OCI-LY1 (cell line): ENCODE measurements around the gene PNMA6A.

Experiments used
- H2AFZ ChIP-seq: fragments of 200-600 bp; sonication (generic), shearing (Covaris generic); 2 replicates; pipeline ENCODE4 v1.6.0; 2014; ENCODE audit warnings: antibody characterized with exemption, mild to moderate bottlenecking, low read length
- H3F3A ChIP-seq: fragments of 200-600 bp; sonication (generic), shearing (Covaris generic); 2 replicates; pipeline ENCODE4 v1.6.0; 2014; ENCODE audit warnings: mild to moderate bottlenecking, antibody characterized with exemption, low read length, moderate library complexity; ENCODE audit not compliant: insufficient read depth
- H3K27ac ChIP-seq: fragments of 200-600 bp; sonication (generic); 2 replicates; pipeline ENCODE4 v1.5.1; 2014; ENCODE audit warnings: low read length, mixed run types, mild to moderate bottlenecking, low read depth; ENCODE audit not compliant: poor library complexity, severe bottlenecking
- H3K27me3 ChIP-seq: fragments of 200-600 bp; sonication (generic); 2 replicates; pipeline ENCODE4 v1.6.0; 2014; ENCODE audit warnings: antibody characterized with exemption, mild to moderate bottlenecking, low read length, moderate library complexity; ENCODE audit not compliant: insufficient read depth
- H3K36me3 ChIP-seq: fragments of 200-600 bp; sonication (generic); 2 replicates; pipeline ENCODE4 v1.6.1; 2014; ENCODE audit warnings: mild to moderate bottlenecking, antibody characterized with exemption, low read length, moderate library complexity, mixed read lengths; ENCODE audit not compliant: insufficient read depth
- H3K4me1 ChIP-seq: fragments of 200-600 bp; sonication (generic); 2 replicates; pipeline ENCODE4 v1.5.1; 2014; ENCODE audit warnings: mild to moderate bottlenecking, low read length, moderate library complexity; ENCODE audit not compliant: insufficient read depth, severe bottlenecking
- H3K4me2 ChIP-seq: fragments of 200-600 bp; sonication (generic), shearing (Covaris generic); 2 replicates; pipeline ENCODE4 v1.6.1; 2014; ENCODE audit warnings: low read length
- H3K4me3 ChIP-seq: fragments of 200-600 bp; sonication (generic); 2 replicates; pipeline ENCODE4 v1.5.1; 2014; ENCODE audit warnings: low read length, low read depth, mild to moderate bottlenecking, mixed read lengths; ENCODE audit not compliant: poor library complexity, severe bottlenecking
- H3K79me2 ChIP-seq: fragments of 200-600 bp; shearing (Covaris generic); 2 replicates; pipeline ENCODE4 v1.6.1; 2016; ENCODE audit warnings: mixed run types, low read length, mixed read lengths; ENCODE audit not compliant: insufficient read depth
- H3K9ac ChIP-seq: fragments of 200-600 bp; sonication (generic), shearing (Covaris generic); 2 replicates; pipeline ENCODE4 v1.6.1; 2014; ENCODE audit warnings: mild to moderate bottlenecking, low read length, mixed read lengths
- H3K9me2 ChIP-seq: fragments of 200-600 bp; sonication (generic), shearing (Covaris generic); 2 replicates; pipeline ENCODE4 v1.6.1; 2014; ENCODE audit warnings: low read depth, mild to moderate bottlenecking, low read length, mixed read lengths
- H3K9me3 ChIP-seq: fragments of 200-600 bp; shearing (Covaris generic); 2 replicates; pipeline ENCODE4 v1.6.1; 2014; ENCODE audit warnings: low read length, mixed read lengths
- H4K20me1 ChIP-seq: fragments of 200-600 bp; sonication (generic), shearing (Covaris generic); 2 replicates; pipeline ENCODE4 v1.6.0; 2016; ENCODE audit warnings: mild to moderate bottlenecking, low read length; ENCODE audit not compliant: insufficient read depth
- EZH2 ChIP-seq: fragments of 200-600 bp; sonication (generic), shearing (Covaris generic); IDR thresholded peaks from 2 replicates; pipeline ENCODE4 v1.8.0; 2017; ENCODE audit warnings: borderline replicate concordance, mixed run types, mild to moderate bottlenecking, antibody characterized with exemption, low read length, moderate library complexity, mixed read lengths
- TF ChIP-seq, protein P1 (sequence below): fragments of 200-600 bp; sonication (generic), shearing (Covaris generic); IDR thresholded peaks from 2 replicates; pipeline ENCODE4 v1.5.1; 2017; ENCODE audit warnings: mild to moderate bottlenecking, antibody characterized with exemption, low read length, moderate library complexity, mixed read lengths

The PNMA6A gene

DNA sequence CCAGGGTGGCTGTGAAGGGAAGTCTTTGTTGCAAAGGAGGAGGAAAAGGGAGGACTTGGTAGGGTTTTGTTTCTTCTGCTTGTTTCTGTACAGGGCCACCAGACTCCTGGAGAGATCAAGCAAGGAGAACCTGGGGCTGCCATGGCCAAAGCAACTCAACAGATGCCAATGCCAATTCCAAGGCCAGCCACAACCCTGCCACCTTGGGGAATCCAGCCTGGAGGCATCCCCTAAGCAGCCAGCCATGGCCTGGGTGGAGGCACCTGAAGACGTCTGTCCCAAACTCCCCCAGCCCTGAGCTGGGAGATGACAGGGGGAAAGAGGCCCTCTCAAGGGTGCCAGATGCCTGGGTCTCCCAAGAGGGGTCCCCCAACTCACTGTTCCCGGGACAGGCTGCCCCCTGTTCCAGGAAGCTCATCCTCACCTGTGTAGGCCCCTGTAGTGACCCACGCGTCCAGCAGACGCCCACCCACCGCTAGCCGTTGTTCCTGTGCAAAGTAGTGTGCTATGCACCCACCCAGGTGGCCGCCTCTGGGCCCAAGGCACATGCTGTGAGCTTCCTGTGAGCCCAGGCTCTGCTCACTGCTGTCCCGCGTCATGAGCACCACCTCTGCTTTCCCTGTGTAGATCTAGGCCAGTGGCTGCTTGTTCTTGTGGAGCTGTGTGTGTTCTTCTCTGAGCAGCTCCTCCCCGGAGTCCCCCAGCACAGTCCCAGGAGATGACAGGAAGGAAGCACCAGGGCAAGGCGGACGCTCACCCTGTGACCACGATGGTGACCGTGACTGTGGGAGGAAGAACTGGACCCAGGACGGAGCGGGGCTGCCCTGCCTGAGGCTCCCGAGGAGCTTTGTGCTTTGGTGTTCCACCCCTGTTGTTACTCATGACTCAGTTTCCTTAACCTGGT, 12.8 kb upstream of the PNMA6A start:
- no peak overlapping the region for H3K27ac ChIP-seq
- H3K4me2 ChIP-seq = no peak overlapping the region
- H3F3A ChIP-seq = no peaks in the 10 kb centered on the region
- no peak for TF ChIP-seq EZH2
- TF ChIP-seq, protein P1, sequence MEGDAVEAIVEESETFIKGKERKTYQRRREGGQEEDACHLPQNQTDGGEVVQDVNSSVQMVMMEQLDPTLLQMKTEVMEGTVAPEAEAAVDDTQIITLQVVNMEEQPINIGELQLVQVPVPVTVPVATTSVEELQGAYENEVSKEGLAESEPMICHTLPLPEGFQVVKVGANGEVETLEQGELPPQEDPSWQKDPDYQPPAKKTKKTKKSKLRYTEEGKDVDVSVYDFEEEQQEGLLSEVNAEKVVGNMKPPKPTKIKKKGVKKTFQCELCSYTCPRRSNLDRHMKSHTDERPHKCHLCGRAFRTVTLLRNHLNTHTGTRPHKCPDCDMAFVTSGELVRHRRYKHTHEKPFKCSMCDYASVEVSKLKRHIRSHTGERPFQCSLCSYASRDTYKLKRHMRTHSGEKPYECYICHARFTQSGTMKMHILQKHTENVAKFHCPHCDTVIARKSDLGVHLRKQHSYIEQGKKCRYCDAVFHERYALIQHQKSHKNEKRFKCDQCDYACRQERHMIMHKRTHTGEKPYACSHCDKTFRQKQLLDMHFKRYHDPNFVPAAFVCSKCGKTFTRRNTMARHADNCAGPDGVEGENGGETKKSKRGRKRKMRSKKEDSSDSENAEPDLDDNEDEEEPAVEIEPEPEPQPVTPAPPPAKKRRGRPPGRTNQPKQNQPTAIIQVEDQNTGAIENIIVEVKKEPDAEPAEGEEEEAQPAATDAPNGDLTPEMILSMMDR = no peak
- H3K4me1 ChIP-seq = no peaks in the 10 kb centered on the region
- H3K9me3 ChIP-seq = no peaks in the 10 kb centered on the region
- H3K36me3 ChIP-seq = no peaks in the 10 kb centered on the region
- H3K9ac ChIP-seq = no peak overlapping the region
- no peaks in the 10 kb centered on the region for H3K9me2 ChIP-seq
- no peaks in the 10 kb centered on the region for H3K27me3 ChIP-seq
- no peak overlapping the region for H2AFZ ChIP-seq
- H3K4me3 ChIP-seq = no peak overlapping the region
- no peaks in the 10 kb centered on the region for H4K20me1 ChIP-seq
- no peaks in the 10 kb centered on the region for H3K79me2 ChIP-seq

DNA sequence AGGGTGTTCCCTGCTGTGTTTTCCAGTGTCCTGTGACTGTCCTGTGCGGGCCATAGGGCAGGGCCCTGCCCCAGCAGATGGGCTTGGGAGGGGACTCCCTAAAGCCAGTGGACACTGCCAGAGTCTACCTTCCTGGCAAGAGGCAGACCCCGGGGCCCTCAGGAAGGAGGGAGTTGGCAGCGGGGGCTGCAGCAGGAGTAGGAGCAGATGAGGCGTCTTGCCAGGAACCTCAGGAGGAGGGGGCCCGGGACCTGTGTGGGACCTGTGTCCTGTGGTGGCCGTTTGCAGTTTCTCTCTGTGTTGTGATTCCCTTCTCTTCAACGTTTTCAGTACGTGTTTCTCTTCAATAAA, 12.2 kb upstream of the PNMA6A start:
- no peaks in the 10 kb centered on the region for H3K79me2 ChIP-seq
- H3F3A ChIP-seq = no peaks in the 10 kb centered on the region
- no peak overlapping the region for H3K27ac ChIP-seq
- H3K9me3 ChIP-seq = no peaks in the 10 kb centered on the region
- no peak for TF ChIP-seq EZH2
- TF ChIP-seq, protein P1 = no peak
- H3K4me3 ChIP-seq = no peak overlapping the region
- no peaks in the 10 kb centered on the region for H3K27me3 ChIP-seq
- H3K9ac ChIP-seq = no peak overlapping the region
- no peak overlapping the region for H3K4me2 ChIP-seq
- no peaks in the 10 kb centered on the region for H3K4me1 ChIP-seq
- no peaks in the 10 kb centered on the region for H3K36me3 ChIP-seq
- H4K20me1 ChIP-seq = no peaks in the 10 kb centered on the region
- no peaks in the 10 kb centered on the region for H3K9me2 ChIP-seq
- no peak overlapping the region for H2AFZ ChIP-seq

GRCh38 chrX:153061732-153062131, 10.5 kb upstream of the PNMA6A start:
- H3K9me3 ChIP-seq = no peaks in the 10 kb centered on the region
- H3K79me2 ChIP-seq = no peaks in the 10 kb centered on the region
- H2AFZ ChIP-seq = no peak overlapping the region

More at GRCh38 chrX:153061732-153062131, 10.5 kb upstream of the PNMA6A start:
- TF ChIP-seq, protein P1 = no peak
- TF ChIP-seq EZH2 = no peak
- H3F3A ChIP-seq = no peaks in the 10 kb centered on the region
- no peaks in the 10 kb centered on the region for H3K9me2 ChIP-seq
- no peak overlapping the region for H3K9ac ChIP-seq
- H3K36me3 ChIP-seq = no peaks in the 10 kb centered on the region
- H4K20me1 ChIP-seq = no peaks in the 10 kb centered on the region
- H3K27ac ChIP-seq = no peak overlapping the region
- no peaks in the 10 kb centered on the region for H3K4me1 ChIP-seq
- H3K27me3 ChIP-seq = no peaks in the 10 kb centered on the region
- no peak overlapping the region for H3K4me2 ChIP-seq
- no peak overlapping the region for H3K4me3 ChIP-seq
